ENCODE data around the gene FYB1. TPM values are rescaled to one million over a fixed set of nuclear protein-coding genes. Genes with fewer than 3 reads are reported as not detected.

The FYB1 gene
- total and polyA plus RNA-seq, 2 experiments from 2014 or later: not detected

DNA sequence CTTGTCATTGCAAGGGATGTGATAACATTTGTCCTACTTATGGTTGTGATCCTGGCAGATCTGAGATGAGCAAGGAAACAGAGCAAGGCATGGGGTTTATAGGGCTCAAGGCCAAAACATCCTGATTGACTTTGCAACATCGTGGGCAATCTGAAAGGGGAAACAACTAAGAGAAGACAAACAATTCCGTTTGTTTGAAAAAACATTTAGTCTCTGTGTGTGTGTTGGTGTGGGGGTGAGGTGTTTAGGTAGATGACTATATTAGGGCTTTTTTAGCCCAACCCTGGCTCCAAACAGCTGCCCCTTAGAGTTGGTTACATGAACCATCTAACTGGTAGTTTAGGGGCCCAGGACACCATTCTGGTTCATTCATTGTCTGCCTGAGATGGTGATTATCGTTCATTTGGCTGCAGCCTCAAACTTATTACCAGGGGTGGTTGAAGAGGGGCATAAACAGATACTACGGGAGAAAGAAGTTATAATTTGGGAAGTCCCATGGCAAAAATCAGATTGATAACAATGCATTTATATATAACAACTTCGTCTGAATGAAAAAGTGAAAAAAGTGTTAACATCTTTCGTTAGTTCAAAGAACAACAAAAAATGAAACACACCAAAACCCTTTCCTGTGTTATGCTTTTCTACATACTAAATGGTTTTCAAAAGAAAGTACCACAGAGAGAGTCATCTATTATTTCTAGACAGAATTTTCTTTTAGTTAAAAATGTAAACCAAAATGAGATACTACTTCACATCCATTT lies 5.7 kb downstream of the FYB1 start:
- no peak for TF ChIP-seq ZNF114 (CRISPR knock-in tag; IDR thresholded peaks at IDR 0.05)
- TF ChIP-seq EZH2 (IDR thresholded peaks at IDR 0.05; ENCODE audit: low read depth, unreplicated experiment): no peak
- no peak for TF ChIP-seq CREB1 (CRISPR knock-in tag; IDR thresholded peaks at IDR 0.05; ENCODE audit: low read depth)
- TF ChIP-seq, protein P1, sequence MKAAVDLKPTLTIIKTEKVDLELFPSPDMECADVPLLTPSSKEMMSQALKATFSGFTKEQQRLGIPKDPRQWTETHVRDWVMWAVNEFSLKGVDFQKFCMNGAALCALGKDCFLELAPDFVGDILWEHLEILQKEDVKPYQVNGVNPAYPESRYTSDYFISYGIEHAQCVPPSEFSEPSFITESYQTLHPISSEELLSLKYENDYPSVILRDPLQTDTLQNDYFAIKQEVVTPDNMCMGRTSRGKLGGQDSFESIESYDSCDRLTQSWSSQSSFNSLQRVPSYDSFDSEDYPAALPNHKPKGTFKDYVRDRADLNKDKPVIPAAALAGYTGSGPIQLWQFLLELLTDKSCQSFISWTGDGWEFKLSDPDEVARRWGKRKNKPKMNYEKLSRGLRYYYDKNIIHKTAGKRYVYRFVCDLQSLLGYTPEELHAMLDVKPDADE (IDR thresholded peaks at IDR 0.05): no peak
- no peak for TF ChIP-seq STAT1 (IDR thresholded peaks at IDR 0.05; ENCODE audit: unreplicated experiment)
- no peak for TF ChIP-seq NANOG (IDR thresholded peaks at IDR 0.05; ENCODE audit: borderline replicate concordance)
- no peak for TF ChIP-seq JUNB (IDR thresholded peaks at IDR 0.05; ENCODE audit: unreplicated experiment)
- TF ChIP-seq POLR2AphosphoS5 (IDR thresholded peaks at IDR 0.05; ENCODE audit: low read depth): no peak
- TF ChIP-seq, protein P2, sequence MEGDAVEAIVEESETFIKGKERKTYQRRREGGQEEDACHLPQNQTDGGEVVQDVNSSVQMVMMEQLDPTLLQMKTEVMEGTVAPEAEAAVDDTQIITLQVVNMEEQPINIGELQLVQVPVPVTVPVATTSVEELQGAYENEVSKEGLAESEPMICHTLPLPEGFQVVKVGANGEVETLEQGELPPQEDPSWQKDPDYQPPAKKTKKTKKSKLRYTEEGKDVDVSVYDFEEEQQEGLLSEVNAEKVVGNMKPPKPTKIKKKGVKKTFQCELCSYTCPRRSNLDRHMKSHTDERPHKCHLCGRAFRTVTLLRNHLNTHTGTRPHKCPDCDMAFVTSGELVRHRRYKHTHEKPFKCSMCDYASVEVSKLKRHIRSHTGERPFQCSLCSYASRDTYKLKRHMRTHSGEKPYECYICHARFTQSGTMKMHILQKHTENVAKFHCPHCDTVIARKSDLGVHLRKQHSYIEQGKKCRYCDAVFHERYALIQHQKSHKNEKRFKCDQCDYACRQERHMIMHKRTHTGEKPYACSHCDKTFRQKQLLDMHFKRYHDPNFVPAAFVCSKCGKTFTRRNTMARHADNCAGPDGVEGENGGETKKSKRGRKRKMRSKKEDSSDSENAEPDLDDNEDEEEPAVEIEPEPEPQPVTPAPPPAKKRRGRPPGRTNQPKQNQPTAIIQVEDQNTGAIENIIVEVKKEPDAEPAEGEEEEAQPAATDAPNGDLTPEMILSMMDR (conservative IDR thresholded peaks at IDR 0.05; ENCODE audit: low read depth in 2 of 2): no peak
- TF ChIP-seq EZH2phosphoT487 (IDR thresholded peaks at IDR 0.05; ENCODE audit: unreplicated experiment): no peak
- TF ChIP-seq, protein P3, sequence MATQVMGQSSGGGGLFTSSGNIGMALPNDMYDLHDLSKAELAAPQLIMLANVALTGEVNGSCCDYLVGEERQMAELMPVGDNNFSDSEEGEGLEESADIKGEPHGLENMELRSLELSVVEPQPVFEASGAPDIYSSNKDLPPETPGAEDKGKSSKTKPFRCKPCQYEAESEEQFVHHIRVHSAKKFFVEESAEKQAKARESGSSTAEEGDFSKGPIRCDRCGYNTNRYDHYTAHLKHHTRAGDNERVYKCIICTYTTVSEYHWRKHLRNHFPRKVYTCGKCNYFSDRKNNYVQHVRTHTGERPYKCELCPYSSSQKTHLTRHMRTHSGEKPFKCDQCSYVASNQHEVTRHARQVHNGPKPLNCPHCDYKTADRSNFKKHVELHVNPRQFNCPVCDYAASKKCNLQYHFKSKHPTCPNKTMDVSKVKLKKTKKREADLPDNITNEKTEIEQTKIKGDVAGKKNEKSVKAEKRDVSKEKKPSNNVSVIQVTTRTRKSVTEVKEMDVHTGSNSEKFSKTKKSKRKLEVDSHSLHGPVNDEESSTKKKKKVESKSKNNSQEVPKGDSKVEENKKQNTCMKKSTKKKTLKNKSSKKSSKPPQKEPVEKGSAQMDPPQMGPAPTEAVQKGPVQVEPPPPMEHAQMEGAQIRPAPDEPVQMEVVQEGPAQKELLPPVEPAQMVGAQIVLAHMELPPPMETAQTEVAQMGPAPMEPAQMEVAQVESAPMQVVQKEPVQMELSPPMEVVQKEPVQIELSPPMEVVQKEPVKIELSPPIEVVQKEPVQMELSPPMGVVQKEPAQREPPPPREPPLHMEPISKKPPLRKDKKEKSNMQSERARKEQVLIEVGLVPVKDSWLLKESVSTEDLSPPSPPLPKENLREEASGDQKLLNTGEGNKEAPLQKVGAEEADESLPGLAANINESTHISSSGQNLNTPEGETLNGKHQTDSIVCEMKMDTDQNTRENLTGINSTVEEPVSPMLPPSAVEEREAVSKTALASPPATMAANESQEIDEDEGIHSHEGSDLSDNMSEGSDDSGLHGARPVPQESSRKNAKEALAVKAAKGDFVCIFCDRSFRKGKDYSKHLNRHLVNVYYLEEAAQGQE (IDR thresholded peaks at IDR 0.05; ENCODE audit: unreplicated experiment): no peak
- TF ChIP-seq, protein P4, sequence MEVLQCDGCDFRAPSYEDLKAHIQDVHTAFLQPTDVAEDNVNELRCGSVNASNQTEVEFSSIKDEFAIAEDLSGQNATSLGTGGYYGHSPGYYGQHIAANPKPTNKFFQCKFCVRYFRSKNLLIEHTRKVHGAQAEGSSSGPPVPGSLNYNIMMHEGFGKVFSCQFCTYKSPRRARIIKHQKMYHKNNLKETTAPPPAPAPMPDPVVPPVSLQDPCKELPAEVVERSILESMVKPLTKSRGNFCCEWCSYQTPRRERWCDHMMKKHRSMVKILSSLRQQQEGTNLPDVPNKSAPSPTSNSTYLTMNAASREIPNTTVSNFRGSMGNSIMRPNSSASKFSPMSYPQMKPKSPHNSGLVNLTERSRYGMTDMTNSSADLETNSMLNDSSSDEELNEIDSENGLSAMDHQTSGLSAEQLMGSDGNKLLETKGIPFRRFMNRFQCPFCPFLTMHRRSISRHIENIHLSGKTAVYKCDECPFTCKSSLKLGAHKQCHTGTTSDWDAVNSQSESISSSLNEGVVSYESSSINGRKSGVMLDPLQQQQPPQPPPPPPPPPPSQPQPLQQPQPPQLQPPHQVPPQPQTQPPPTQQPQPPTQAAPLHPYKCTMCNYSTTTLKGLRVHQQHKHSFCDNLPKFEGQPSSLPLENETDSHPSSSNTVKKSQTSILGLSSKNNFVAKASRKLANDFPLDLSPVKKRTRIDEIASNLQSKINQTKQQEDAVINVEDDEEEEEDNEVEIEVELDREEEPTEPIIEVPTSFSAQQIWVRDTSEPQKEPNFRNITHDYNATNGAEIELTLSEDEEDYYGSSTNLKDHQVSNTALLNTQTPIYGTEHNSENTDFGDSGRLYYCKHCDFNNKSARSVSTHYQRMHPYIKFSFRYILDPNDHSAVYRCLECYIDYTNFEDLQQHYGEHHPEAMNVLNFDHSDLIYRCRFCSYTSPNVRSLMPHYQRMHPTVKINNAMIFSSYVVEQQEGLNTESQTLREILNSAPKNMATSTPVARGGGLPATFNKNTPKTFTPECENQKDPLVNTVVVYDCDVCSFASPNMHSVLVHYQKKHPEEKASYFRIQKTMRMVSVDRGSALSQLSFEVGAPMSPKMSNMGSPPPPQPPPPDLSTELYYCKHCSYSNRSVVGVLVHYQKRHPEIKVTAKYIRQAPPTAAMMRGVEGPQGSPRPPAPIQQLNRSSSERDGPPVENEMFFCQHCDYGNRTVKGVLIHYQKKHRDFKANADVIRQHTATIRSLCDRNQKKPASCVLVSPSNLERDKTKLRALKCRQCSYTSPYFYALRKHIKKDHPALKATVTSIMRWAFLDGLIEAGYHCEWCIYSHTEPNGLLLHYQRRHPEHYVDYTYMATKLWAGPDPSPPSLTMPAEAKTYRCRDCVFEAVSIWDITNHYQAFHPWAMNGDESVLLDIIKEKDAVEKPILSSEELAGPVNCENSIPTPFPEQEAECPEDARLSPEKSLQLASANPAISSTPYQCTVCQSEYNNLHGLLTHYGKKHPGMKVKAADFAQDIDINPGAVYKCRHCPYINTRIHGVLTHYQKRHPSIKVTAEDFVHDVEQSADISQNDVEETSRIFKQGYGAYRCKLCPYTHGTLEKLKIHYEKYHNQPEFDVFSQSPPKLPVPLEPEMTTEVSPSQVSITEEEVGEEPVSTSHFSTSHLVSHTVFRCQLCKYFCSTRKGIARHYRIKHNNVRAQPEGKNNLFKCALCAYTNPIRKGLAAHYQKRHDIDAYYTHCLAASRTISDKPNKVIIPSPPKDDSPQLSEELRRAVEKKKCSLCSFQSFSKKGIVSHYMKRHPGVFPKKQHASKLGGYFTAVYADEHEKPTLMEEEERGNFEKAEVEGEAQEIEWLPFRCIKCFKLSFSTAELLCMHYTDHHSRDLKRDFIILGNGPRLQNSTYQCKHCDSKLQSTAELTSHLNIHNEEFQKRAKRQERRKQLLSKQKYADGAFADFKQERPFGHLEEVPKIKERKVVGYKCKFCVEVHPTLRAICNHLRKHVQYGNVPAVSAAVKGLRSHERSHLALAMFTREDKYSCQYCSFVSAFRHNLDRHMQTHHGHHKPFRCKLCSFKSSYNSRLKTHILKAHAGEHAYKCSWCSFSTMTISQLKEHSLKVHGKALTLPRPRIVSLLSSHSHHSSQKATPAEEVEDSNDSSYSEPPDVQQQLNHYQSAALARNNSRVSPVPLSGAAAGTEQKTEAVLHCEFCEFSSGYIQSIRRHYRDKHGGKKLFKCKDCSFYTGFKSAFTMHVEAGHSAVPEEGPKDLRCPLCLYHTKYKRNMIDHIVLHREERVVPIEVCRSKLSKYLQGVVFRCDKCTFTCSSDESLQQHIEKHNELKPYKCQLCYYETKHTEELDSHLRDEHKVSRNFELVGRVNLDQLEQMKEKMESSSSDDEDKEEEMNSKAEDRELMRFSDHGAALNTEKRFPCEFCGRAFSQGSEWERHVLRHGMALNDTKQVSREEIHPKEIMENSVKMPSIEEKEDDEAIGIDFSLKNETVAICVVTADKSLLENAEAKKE (CRISPR knock-in tag; IDR thresholded peaks at IDR 0.05): no peak
- no peak for TF ChIP-seq ZNF331 (CRISPR knock-in tag; IDR thresholded peaks at IDR 0.05; ENCODE audit: low read depth)
- Histone ChIP-seq H3K27ac (ENCODE audit: low read depth) (no peak overlapping the region), H3F3A (replicated peaks; ENCODE audit: low read depth) (no peaks in the 10 kb centered on the region), H3K4me2 (no peak overlapping the region), H4K20me1 (replicated peaks; ENCODE audit: insufficient read depth) (no peaks in the 10 kb centered on the region), H3K79me2 (replicated peaks; ENCODE audit: insufficient read depth) (no peaks in the 10 kb centered on the region), H2AFZ (peak overlapping the region; percentile 81; the same call in 1 of the 2 replicates), H3K9me2 (ENCODE audit: insufficient read depth) (no peaks in the 10 kb centered on the region), H3K36me3 (ENCODE audit: insufficient read depth) (no peaks in the 10 kb centered on the region), H3K4me3 (no peak overlapping the region), H3K27me3 (ENCODE audit: insufficient read depth) (no peaks in the 10 kb centered on the region), H3K4me1 (ENCODE audit: insufficient read depth) (no peaks in the 10 kb centered on the region; the same call in 1 of the 2 replicates)
- Mint-ChIP-seq H3K36me3 (ENCODE audit: low read depth) (no peaks in the 10 kb centered on the region), H3K27ac (no peak overlapping the region), H3K4me3 (no peak overlapping the region), H3K9me3 (no peaks in the 10 kb centered on the region), H3K4me1 (peaks cover 12% of the 10 kb centered on the region; the same call in 2 of the 3 replicates), H3K27me3 (ENCODE audit: insufficient read depth, low read depth, poor library complexity) (peaks cover 3% of the 10 kb centered on the region)
- DNase-seq (ENCODE audit: low spot score): no peak
- ATAC-seq: no peak

All from GM23338 (cell line).